ENCODE results near the gene GZMA.
A peak's percentile ranks its signal among the peaks of the same experiment; 100 is the strongest.
"Not testable (repeated sequence)": the region's sequence is repeated elsewhere in the genome, so short reads cannot be mapped to it uniquely, and the experiment has no call there.

Gene GZMA

GRCh38 chr5:55102348-55102747 lies at the start of gene GZMA:
TSS of gene GZMA (plus strand) at chr5:55102646. CDS start at chr5:55102683, 37 bp downstream.
- peak; percentile 34 for DNase-seq

- DNase-seq, result no peak
Observed at GRCh38 chr5:55055183-55055582, 47.3 kb upstream of the GZMA start.

- peak; percentile 76 for DNase-seq
Observed at GRCh38 chr5:55062039-55062779, 40.2 kb upstream of the GZMA start.

GRCh38 chr5:55063220-55063863 lies 39.1 kb upstream of the GZMA start:
- no peak for DNase-seq

DNA sequence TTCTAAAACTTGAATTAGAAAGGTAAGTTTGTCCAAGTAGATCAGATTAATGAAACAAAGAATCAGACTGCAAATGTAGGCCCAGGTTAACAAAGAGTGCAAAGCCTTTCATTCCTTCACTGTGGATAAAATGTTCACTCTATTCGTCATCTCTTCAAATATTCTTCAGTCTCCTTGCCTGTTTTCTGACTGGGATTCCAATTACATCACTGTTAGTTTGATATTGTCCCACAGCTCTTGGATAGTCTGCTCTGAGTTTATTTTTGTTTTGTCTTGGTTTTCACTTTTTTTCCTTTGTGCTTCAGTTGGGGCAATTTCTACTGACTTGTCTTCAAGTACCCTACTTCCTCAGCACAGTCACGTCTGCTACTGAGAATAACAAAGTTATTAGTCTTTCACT lies 38.5 kb upstream of the GZMA start:
- DNase-seq, result no peak

DNA sequence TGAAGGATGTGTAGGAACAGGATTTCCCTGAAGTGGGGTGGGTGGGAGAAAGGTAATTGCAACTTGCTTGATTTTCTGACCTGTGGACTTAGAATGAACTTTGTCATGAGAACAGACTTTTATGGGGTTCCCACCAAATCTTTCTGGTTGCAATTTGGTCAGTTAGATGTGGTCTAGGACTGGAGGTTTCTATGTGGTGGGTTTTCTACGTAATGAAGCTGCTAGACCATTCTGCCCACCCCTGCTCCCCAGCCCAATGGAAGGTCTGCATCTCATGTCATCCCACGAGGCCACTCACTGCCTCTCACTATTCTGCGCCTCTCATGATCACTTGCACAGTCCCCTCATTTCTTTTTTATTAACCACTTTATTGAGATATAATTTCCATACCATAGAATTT lies 37.9 kb upstream of the GZMA start:
- no peak for DNase-seq

GRCh38 chr5:55066277-55066676 lies 36.2 kb upstream of the GZMA start:
- no peak for DNase-seq

GRCh38 chr5:55070968-55071367 lies 31.5 kb upstream of the GZMA start:
- DNase-seq, result no peak

GRCh38 chr5:55071413-55071812 lies 31.0 kb upstream of the GZMA start:
- no peak for DNase-seq

DNA sequence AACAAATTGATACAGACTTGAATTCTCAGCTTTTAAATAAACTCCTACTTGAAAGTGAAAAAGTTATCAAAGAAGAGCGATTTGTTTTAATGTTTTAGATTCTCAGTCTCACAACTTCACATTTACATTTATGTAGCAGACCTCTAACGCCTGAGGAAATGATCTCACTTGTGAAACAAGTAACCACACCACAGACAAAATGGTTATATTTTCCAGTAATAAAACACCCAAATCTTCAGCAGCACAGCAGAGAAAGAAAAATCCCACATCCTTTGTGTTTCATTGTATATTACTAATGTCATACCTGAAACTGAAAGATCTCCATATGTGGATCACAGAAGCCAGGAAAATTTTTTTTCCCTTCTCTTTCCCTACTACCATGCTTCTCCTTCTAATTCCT lies 29.8 kb upstream of the GZMA start:
- no peak for DNase-seq

GRCh38 chr5:55073211-55073610 lies 29.2 kb upstream of the GZMA start:
- DNase-seq, result no peak

- no peak for DNase-seq
Observed at GRCh38 chr5:55081541-55081940, 20.9 kb upstream of the GZMA start.

- not testable (repeated sequence) for DNase-seq
Observed at GRCh38 chr5:55089301-55089700, 13.1 kb upstream of the GZMA start.

GRCh38 chr5:55091011-55091410 lies 11.4 kb upstream of the GZMA start:
- not testable (repeated sequence) for DNase-seq

DNA sequence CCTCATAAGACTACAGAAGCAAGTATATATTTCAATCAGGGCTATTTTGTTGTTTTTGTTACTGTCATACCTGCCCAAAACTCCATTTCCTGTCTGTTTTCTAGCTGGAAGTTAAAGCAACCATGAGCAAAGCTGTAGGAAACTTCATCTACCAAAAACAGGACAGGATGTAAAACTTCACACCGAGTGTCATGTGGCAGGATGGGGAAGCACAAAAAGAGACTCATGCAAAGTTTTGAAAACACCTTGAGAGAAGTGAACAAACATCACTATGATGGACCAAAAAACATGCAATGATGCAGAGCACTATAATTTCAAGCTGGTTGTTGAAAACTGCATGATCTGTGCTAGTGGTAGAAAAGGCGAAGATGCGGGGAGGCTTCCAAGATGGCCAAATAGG lies 6.3 kb upstream of the GZMA start:
- no peak for DNase-seq

GRCh38 chr5:55096861-55097260 lies 5.6 kb upstream of the GZMA start:
- no peak for DNase-seq

DNA sequence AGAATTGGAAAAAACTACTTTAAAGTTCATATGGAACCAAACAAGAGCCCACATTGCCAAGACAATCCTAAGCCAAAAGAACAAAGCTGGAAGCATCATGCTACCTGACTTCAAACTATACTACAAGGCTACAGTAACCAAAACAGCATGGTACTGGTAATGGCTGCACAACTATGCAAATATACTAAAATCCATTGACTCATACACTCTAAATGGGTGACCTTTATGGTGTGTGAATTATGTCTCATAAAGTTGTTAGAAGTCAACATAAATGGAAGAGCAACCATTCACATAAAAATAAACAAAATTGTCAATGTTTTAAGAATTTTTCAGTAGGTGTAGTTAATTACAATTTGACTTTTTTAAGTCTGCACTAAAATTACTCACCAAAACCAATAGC lies 1.3 kb upstream of the GZMA start:
- DNase-seq, result not testable (repeated sequence)

GRCh38 chr5:55101556-55102276 lies 730 bp upstream of the GZMA start:
- no peak for DNase-seq

DNA sequence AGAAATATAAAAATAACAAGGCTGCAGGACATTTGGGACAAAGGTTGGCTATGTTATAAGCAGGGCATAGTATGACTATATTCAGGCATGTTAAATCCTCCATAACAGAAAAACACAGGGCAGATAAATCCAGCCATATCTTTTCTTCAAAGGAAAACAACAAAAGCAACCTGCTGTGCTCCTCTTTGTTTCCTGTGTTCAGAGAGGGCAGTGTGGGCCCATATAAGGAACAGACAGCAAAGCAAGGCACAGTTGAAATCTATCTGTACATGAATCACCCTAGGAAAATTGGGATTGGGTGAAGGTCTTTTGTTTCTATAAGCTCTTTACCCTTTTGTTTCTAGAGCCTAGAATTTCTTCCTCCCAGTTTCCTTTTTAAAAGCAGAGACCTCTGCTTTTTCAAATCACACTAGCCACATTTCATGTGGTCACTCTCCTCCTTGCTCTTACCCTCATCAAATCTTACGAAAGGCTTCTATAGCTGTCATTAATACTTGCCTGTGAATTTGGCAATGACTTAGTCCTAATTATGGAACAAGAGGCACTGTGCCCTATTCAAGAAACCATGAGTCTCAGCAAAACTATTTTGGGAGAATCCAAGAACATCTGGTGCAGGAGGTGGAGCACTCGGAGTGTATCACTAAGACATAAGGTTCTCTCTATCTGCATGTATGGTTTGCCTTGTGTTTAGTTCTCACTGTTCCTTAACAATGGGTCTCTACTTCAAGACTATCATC lies 1.8 kb downstream of the GZMA start:
- no peak for DNase-seq

DNA sequence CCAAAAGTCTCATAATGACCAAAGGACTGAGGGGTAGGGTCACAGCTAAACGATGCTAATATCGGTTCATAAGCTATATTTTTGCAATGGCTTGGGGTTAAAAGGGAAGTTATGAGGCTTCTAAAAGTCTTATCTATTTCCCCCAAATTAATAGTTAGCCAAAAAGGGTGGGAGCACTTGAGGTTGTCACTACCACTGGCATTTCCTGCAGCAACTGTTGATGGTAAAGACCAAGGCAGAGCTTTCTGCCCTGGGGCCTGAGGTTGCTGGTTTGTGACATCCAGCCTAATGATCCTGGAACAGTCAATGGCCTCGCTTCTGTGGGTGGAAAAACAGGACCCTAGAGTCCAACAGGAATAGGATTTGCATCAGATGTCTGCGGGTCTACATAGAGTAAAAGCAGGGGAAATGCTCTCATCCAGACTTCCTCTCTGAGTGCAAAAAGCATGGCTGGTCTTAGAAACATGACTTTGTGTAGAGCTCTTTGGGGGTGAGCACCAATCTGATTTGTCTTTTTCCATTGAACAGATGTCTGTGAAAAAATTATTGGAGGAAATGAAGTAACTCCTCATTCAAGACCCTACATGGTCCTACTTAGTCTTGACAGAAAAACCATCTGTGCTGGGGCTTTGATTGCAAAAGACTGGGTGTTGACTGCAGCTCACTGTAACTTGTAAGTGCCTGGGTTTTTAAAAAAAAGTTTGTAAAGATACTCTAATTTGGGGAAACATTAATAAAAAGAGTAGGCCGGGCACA lies 2.7 kb downstream of the GZMA start:
- DNase-seq, result no peak

- not testable (repeated sequence) for DNase-seq
Observed at GRCh38 chr5:55105976-55106375, 3.5 kb downstream of the GZMA start.

DNA sequence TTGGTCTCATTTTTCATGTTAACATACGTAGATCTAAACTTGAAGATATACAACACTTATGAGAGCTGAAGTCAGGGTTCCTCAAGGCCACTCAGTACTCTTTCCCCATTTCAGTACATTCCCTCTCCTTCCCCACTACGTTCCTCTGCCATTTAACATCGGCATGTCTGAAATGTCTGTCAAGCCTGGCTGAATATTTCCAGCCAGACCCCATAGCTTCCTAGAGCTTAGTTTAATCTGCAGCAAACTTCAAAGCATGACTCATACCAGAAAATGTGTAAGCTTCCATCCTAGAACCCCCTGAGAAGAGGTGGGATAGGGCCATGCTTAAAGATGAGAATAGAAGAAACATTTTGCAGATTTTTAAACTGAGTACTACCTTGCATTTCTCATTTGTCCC lies 6.2 kb downstream of the GZMA start:
- no peak for DNase-seq

GRCh38 chr5:55110217-55110616 lies 7.8 kb downstream of the GZMA start:
- DNase-seq, result no peak

Data from stimulated activated CD4-positive, alpha-beta T cell treated with anti-CD3 and anti-CD28 coated beads, Interleukin-15, amount 100 ng/mL, for 24 hours (primary cell).